HepG2 (cell line): ENCODE measurements around the gene AHSG. TPM values are rescaled to one million over a fixed set of nuclear protein-coding genes. Genes with fewer than 3 reads are reported as not detected.

Source experiments
- ARID5B ChIP-seq: IDR thresholded peaks from 2 replicates; pipeline ENCODE4 v1.4.0; 2020; ENCODE audit warnings: mild to moderate bottlenecking, missing genetic modification reagents
- ASH2L ChIP-seq: fragments of 300-600, 200-600 bp; sonication (generic); IDR thresholded peaks from 2 replicates; pipeline ENCODE4 v1.7.0; 2017; ENCODE audit warnings: low read depth, mild to moderate bottlenecking, moderate library complexity, mixed read lengths, low read length; ENCODE audit not compliant: insufficient read length
- ATF7 ChIP-seq, 2 experiments: fragments of 450-650 bp in 1 of 2; sonication (generic) in 1 of 2; formaldehyde crosslinking in 1 of 2; IDR thresholded peaks; 2 replicates each; pipeline versions ENCODE4 v1.4.0 to v1.6.1; 2016 to 2020; ENCODE audit warnings: antibody characterized with exemption in 1 of 2, mild to moderate bottlenecking in 1 of 2, missing genetic modification reagents in 1 of 2
- GABPB1 ChIP-seq: IDR thresholded peaks from 2 replicates; pipeline ENCODE4 v1.6.1; 2016; ENCODE audit warnings: mild to moderate bottlenecking, missing genetic modification reagents, moderate library complexity, missing compliant biosample characterization
- MTA1 ChIP-seq: sonication (generic); formaldehyde crosslinking; IDR thresholded peaks from 2 replicates; pipeline ENCODE4 v1.4.0; 2020; ENCODE audit warnings: missing genetic modification reagents, mild to moderate bottlenecking, borderline replicate concordance
- NR2F1 ChIP-seq, 2 experiments: fragments of 450-650 bp in 1 of 2; formaldehyde crosslinking in 1 of 2; IDR thresholded peaks; 2 replicates each; pipeline versions ENCODE4 v1.5.0 to v1.6.1; 2016 to 2020; ENCODE audit warnings: mild to moderate bottlenecking in 1 of 2, missing compliant biosample characterization in 1 of 2, missing genetic modification reagents in 1 of 2, moderate library complexity in 1 of 2
- SRSF9 ChIP-seq: fragments of 200-400 bp; formaldehyde crosslinking; IDR thresholded peaks from 2 replicates; pipeline ENCODE4 v1.6.1; 2018; ENCODE audit warnings: borderline replicate concordance, mild to moderate bottlenecking, low read depth, low read length; ENCODE audit not compliant: insufficient read depth, poor library complexity, severe bottlenecking
- TBX2 ChIP-seq: sonication (generic); formaldehyde crosslinking; IDR thresholded peaks from 2 replicates; pipeline ENCODE4 v1.5.0; 2020; ENCODE audit warnings: missing genetic modification reagents, mild to moderate bottlenecking, borderline replicate concordance
- ZFP1 ChIP-seq: IDR thresholded peaks from 2 replicates; pipeline ENCODE4 v1.6.1; 2016
- ZNF205 ChIP-seq: IDR thresholded peaks from 2 replicates; pipeline ENCODE4 v1.6.1; 2018; ENCODE audit warnings: missing biosample characterization, missing genetic modification reagents
- ZNF263 ChIP-seq: sonication (generic); formaldehyde crosslinking; IDR thresholded peaks from 2 replicates; pipeline ENCODE4 v1.4.0; 2020; ENCODE audit warnings: missing genetic modification reagents
- ZNF343 ChIP-seq: sonication (generic); formaldehyde crosslinking; IDR thresholded peaks from 2 replicates; pipeline ENCODE4 v1.4.0; 2020; ENCODE audit warnings: mild to moderate bottlenecking, missing genetic modification reagents
- ZNF350 ChIP-seq: sonication (generic); formaldehyde crosslinking; IDR thresholded peaks from 2 replicates; pipeline ENCODE4 v1.4.0; 2020; ENCODE audit warnings: mild to moderate bottlenecking, low read depth, missing genetic modification reagents, borderline replicate concordance
- ZNF441 ChIP-seq: sonication (generic); formaldehyde crosslinking; IDR thresholded peaks from 2 replicates; pipeline ENCODE4 v1.7.0; 2021; ENCODE audit warnings: missing genetic modification reagents, borderline replicate concordance
- ZNF512B ChIP-seq: sonication (generic); formaldehyde crosslinking; IDR thresholded peaks from 2 replicates; pipeline ENCODE4 v1.5.1; 2020; ENCODE audit warnings: missing genetic modification reagents, mild to moderate bottlenecking, borderline replicate concordance
- ZNF572 ChIP-seq: sonication (generic); formaldehyde crosslinking; IDR thresholded peaks from 2 replicates; pipeline ENCODE4 v1.5.1; 2020; ENCODE audit warnings: mild to moderate bottlenecking, missing genetic modification reagents
- polyA plus RNA-seq, 8 experiments: library from polyadenylated mRNA; depleted of rRNA in 3 of 8; stranded (reverse) in 7 of 8; unstranded in 1 of 8; fragments of >200 nt; fragmentation: Illumina TruSeq in 4 of 8; extraction: Trizol in 4 of 8; gene quantifications; 2 replicates each; pipeline versions ENCODE4 v1.2.1 to v1.2.3, GENCODE V29; 2011 to 2016; ENCODE audit warnings: low read depth in 4 of 8, missing spikeins in 1 of 8, mixed read lengths in 1 of 8; ENCODE audit not compliant: insufficient read depth in 1 of 8
- total RNA-seq, 5 experiments: library from RNA; depleted of rRNA; stranded (reverse); fragments of >200 nt; fragmentation: Illumina TruSeq; extraction: Trizol; gene quantifications; 2 replicates each; pipeline ENCODE4 v1.2.3, GENCODE V29; 2016; ENCODE audit warnings: low read depth in 1 of 5
- TF ChIP-seq, protein P1 (sequence below): sonication (generic); formaldehyde crosslinking; IDR thresholded peaks from 2 replicates; pipeline ENCODE4 v1.9.0; 2022; ENCODE audit warnings: low read depth, missing genetic modification reagents
- TF ChIP-seq, protein P2 (sequence below): IDR thresholded peaks from 2 replicates; pipeline ENCODE4 v1.6.1; 2012; ENCODE audit warnings: inconsistent platforms
- TF ChIP-seq, protein P3 (sequence below): sonication (generic); formaldehyde crosslinking; IDR thresholded peaks from 2 replicates; pipeline ENCODE4 v1.4.0; 2020; ENCODE audit warnings: low read depth, mild to moderate bottlenecking, missing genetic modification reagents

The AHSG gene
- total and polyA plus RNA-seq, 2 of the 13 experiments (the other 11 are each of a cell fraction or from before 2014, with no cell fraction given) = 2,043 to 19,152 TPM

GRCh38 chr3:186594591-186595113 lies 18.2 kb upstream of the AHSG start (continued):
- TF ChIP-seq, protein P1, sequence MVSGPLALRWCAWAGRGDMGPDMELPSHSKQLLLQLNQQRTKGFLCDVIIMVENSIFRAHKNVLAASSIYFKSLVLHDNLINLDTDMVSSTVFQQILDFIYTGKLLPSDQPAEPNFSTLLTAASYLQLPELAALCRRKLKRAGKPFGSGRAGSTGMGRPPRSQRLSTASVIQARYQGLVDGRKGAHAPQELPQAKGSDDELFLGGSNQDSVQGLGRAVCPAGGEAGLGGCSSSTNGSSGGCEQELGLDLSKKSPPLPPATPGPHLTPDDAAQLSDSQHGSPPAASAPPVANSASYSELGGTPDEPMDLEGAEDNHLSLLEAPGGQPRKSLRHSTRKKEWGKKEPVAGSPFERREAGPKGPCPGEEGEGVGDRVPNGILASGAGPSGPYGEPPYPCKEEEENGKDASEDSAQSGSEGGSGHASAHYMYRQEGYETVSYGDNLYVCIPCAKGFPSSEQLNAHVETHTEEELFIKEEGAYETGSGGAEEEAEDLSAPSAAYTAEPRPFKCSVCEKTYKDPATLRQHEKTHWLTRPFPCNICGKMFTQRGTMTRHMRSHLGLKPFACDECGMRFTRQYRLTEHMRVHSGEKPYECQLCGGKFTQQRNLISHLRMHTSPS (CRISPR knock-in tag) = peak; percentile 63
- peak; percentile 53 for TF ChIP-seq ASH2L
- no peak for TF ChIP-seq ZNF512B (CRISPR knock-in tag)
- TF ChIP-seq ATF7 (IDR thresholded peaks at IDR 0.05) = no peak
- TF ChIP-seq ATF7 (CRISPR knock-in tag; IDR thresholded peaks at IDR 0.05) = 0 out of 2 replicates have a peak, but pooled peaks have one; percentile 19
- peak in 1 of 2 experiments; percentile 69; a peak in 1 of 4 replicates for TF ChIP-seq NR2F1 (CRISPR knock-in tag; IDR thresholded peaks at IDR 0.05)
- peak; percentile 42; the same call in 1 of the 2 replicates for TF ChIP-seq ZNF350 (CRISPR knock-in tag)
- peak; percentile 23; the same call in 1 of the 2 replicates for TF ChIP-seq ZNF263 (CRISPR knock-in tag)
- TF ChIP-seq, protein P2, sequence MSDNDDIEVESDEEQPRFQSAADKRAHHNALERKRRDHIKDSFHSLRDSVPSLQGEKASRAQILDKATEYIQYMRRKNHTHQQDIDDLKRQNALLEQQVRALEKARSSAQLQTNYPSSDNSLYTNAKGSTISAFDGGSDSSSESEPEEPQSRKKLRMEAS = peak; percentile 61; the same call in 1 of the 2 replicates
- no peak for TF ChIP-seq SRSF9
- TF ChIP-seq ZNF205 (CRISPR knock-in tag) = 0 out of 2 replicates have a peak, but pooled peaks have one; percentile 15
- peak; percentile 17; the same call in 1 of the 2 replicates for TF ChIP-seq MTA1 (CRISPR knock-in tag)
- peak; percentile 43 for TF ChIP-seq ARID5B (CRISPR knock-in tag)
- no peak for TF ChIP-seq ZFP1 (CRISPR knock-in tag)
- TF ChIP-seq ZNF572 = no peak
- peak; percentile 29; the same call in 1 of the 2 replicates for TF ChIP-seq ZNF343 (CRISPR knock-in tag)
- TF ChIP-seq GABPB1 = no peak
- peak; percentile 34; the same call in 1 of the 2 replicates for TF ChIP-seq TBX2 (CRISPR knock-in tag)
- TF ChIP-seq, protein P3, sequence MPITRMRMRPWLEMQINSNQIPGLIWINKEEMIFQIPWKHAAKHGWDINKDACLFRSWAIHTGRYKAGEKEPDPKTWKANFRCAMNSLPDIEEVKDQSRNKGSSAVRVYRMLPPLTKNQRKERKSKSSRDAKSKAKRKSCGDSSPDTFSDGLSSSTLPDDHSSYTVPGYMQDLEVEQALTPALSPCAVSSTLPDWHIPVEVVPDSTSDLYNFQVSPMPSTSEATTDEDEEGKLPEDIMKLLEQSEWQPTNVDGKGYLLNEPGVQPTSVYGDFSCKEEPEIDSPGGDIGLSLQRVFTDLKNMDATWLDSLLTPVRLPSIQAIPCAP (CRISPR knock-in tag) = no peak
- TF ChIP-seq ZNF441 (CRISPR knock-in tag) = 0 out of 2 replicates have a peak, but pooled peaks have one; percentile 48
